HepG2 (cell line): ENCODE results near the gene SLC39A3. TPM values are rescaled to one million over a fixed set of nuclear protein-coding genes. Genes with fewer than 3 reads are reported as not detected.

Source experiments
- CBFB ChIP-seq: sonication (generic); formaldehyde crosslinking; IDR thresholded peaks from 2 replicates; pipeline ENCODE4 v1.4.0; 2020; ENCODE audit warnings: missing genetic modification reagents
- EHMT2 ChIP-seq: fragments of 200-600 bp; sonication (generic); IDR thresholded peaks from 2 replicates; pipeline ENCODE4 v1.7.0; 2017; ENCODE audit warnings: antibody characterized with exemption, low read depth, low read length, borderline replicate concordance
- HDAC2 ChIP-seq: sonication (generic); formaldehyde crosslinking; IDR thresholded peaks from 2 replicates; pipeline ENCODE4 v1.4.0; 2020; ENCODE audit warnings: missing genetic modification reagents
- KDM3A ChIP-seq: IDR thresholded peaks from 2 replicates; pipeline ENCODE4 v1.6.1; 2018; ENCODE audit warnings: low read depth, missing compliant biosample characterization
- KLF16 ChIP-seq, 2 experiments: sonication (generic) in 1 of 2; formaldehyde crosslinking in 1 of 2; IDR thresholded peaks; 2 replicates each; pipeline versions ENCODE4 v1.6.1 to v1.8.0; 2016 to 2023; ENCODE audit warnings: missing genetic modification reagents in 2 of 2, missing compliant biosample characterization in 1 of 2
- MAFG ChIP-seq: sonication (generic); formaldehyde crosslinking; IDR thresholded peaks from 2 replicates; pipeline ENCODE4 v1.5.1; 2020; ENCODE audit warnings: mild to moderate bottlenecking, missing genetic modification reagents
- PRMT3 ChIP-seq: sonication (generic); formaldehyde crosslinking; IDR thresholded peaks from 2 replicates; pipeline ENCODE4 v1.8.1; 2022; ENCODE audit warnings: low read depth, mild to moderate bottlenecking, moderate library complexity, missing genetic modification reagents, borderline replicate concordance
- SRSF1 ChIP-seq: fragments of 200-400 bp; formaldehyde crosslinking; optimal IDR thresholded peaks from 2 replicates; pipeline ENCODE3; 2017; ENCODE audit warnings: mild to moderate bottlenecking, low read depth, low read length, moderate library complexity
- SUZ12 ChIP-seq: fragments of 150-350 bp; IDR thresholded peaks from 2 replicates; pipeline ENCODE4 v1.6.1; 2014; ENCODE audit warnings: low read depth, low read length
- ZC3H13 ChIP-seq: sonication (generic); formaldehyde crosslinking; IDR thresholded peaks from 2 replicates; pipeline ENCODE4 v1.8.1; 2023; ENCODE audit warnings: mild to moderate bottlenecking, missing genetic modification reagents, moderate library complexity
- ZNF556 ChIP-seq: sonication (generic); formaldehyde crosslinking; IDR thresholded peaks from 2 replicates; pipeline ENCODE4 v1.4.0; 2020; ENCODE audit warnings: mild to moderate bottlenecking, missing genetic modification reagents, borderline replicate concordance
- ZNF672 ChIP-seq: sonication (generic); formaldehyde crosslinking; IDR thresholded peaks from 2 replicates; pipeline ENCODE4 v1.8.1; 2022; ENCODE audit warnings: missing genetic modification reagents
- ZNF737 ChIP-seq: sonication (generic); formaldehyde crosslinking; IDR thresholded peaks from 2 replicates; pipeline ENCODE4 v1.5.0; 2020; ENCODE audit warnings: missing genetic modification reagents, mild to moderate bottlenecking, borderline replicate concordance
- polyA plus RNA-seq, 8 experiments: library from polyadenylated mRNA; depleted of rRNA in 3 of 8; stranded (reverse) in 7 of 8; unstranded in 1 of 8; fragments of >200 nt; fragmentation: Illumina TruSeq in 4 of 8; extraction: Trizol in 4 of 8; gene quantifications; 2 replicates each; pipeline versions ENCODE4 v1.2.1 to v1.2.3, GENCODE V29; 2011 to 2016; ENCODE audit warnings: low read depth in 4 of 8, missing spikeins in 1 of 8, mixed read lengths in 1 of 8; ENCODE audit not compliant: insufficient read depth in 1 of 8
- total RNA-seq, 5 experiments: library from RNA; depleted of rRNA; stranded (reverse); fragments of >200 nt; fragmentation: Illumina TruSeq; extraction: Trizol; gene quantifications; 2 replicates each; pipeline ENCODE4 v1.2.3, GENCODE V29; 2016; ENCODE audit warnings: low read depth in 1 of 5
- TF ChIP-seq, protein P1 (sequence below): IDR thresholded peaks from 2 replicates; pipeline ENCODE4 v1.6.1; 2016; ENCODE audit warnings: missing compliant biosample characterization, missing genetic modification reagents, borderline replicate concordance
- TF ChIP-seq, protein P2 (sequence below): sonication (generic); formaldehyde crosslinking; IDR thresholded peaks from 2 replicates; pipeline ENCODE4 v1.4.0; 2020; ENCODE audit warnings: missing genetic modification reagents, borderline replicate concordance
- TF ChIP-seq, protein P3 (sequence below): sonication (generic); formaldehyde crosslinking; IDR thresholded peaks from 2 replicates; pipeline ENCODE4 v1.8.1; 2023; ENCODE audit warnings: mild to moderate bottlenecking, missing genetic modification reagents, borderline replicate concordance
- TF ChIP-seq, protein P4 (sequence below): fragments of 450-650 bp; IDR thresholded peaks from 2 replicates; pipeline ENCODE4 v1.6.1; 2017

SLC39A3 gene
- total and polyA plus RNA-seq, 2 of the 13 experiments (the other 11 are each of a cell fraction or from before 2014, with no cell fraction given), result 33.6 to 41.6 TPM

DNA sequence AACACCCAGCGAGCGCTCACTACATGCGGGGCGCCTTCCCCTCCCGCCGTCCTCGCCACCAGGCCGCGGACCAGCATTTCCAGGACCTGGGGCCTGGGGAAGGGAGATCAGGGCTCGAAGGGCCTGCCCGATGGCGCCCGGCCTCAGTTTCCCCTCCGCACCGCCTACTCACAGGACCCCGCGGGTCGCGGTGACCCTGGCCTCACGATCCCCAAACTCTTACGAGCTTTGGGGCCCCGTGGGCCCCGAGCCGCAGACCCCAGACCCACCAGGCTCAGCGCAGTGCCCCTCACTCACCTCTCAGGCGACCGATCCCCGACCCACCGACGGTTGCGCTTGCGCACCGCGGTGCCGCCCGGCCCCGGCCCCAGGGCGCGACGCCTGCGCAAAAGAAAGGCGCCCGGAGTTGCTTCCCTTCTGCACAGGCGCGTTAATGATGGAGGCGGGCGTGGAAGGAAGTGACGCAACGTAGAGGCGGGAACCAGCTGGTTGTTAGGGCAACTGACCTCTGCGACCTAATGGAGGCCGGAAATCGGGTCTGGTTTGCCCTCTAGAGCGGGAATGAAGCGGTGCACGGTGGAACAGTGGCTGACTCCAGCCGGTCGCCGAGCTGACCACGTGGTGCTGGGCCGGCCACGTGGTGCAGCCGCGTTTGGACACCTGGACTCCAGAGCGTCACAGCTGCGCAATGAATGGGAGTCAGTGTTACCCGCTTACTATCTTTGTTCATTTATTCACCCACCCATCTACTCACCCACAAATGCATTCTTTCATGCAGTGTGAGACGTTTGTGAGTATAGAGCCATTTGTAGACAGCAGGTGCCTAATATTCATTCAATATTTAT lies 43.3 kb upstream of the SLC39A3 start, which contains the start of gene SGTA (continued):
- TF ChIP-seq PRMT3 (peak; percentile 98; the same call in 1 of the 2 replicates), ZNF672 (CRISPR knock-in tag) (0 out of 2 replicates have a peak, but pooled peaks have one; percentile 31), HDAC2 (CRISPR knock-in tag) (peak; percentile 76), ZNF737 (CRISPR knock-in tag) (no peak), CBFB (CRISPR knock-in tag) (peak; percentile 65; the same call in 1 of the 2 replicates), ZNF556 (CRISPR knock-in tag) (peak; percentile 83; the same call in 1 of the 2 replicates), SUZ12 (no peak), EHMT2 (no peak), ZC3H13 (CRISPR knock-in tag) (peak; percentile 97), MAFG (CRISPR knock-in tag) (no peak), SRSF1 (no peak), KLF16 (CRISPR knock-in tag; IDR thresholded peaks at IDR 0.05) (peak in 1 of 2 experiments; percentile 94; a peak in 2 of 4 replicates), KDM3A (CRISPR knock-in tag) (peak; percentile 70)
- TF ChIP-seq, protein P1, sequence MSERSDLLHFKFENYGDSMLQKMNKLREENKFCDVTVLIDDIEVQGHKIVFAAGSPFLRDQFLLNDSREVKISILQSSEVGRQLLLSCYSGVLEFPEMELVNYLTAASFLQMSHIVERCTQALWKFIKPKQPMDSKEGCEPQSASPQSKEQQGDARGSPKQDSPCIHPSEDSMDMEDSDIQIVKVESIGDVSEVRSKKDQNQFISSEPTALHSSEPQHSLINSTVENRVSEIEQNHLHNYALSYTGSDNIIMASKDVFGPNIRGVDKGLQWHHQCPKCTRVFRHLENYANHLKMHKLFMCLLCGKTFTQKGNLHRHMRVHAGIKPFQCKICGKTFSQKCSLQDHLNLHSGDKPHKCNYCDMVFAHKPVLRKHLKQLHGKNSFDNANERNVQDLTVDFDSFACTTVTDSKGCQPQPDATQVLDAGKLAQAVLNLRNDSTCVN (CRISPR knock-in tag), result peak; percentile 95
- TF ChIP-seq, protein P2, sequence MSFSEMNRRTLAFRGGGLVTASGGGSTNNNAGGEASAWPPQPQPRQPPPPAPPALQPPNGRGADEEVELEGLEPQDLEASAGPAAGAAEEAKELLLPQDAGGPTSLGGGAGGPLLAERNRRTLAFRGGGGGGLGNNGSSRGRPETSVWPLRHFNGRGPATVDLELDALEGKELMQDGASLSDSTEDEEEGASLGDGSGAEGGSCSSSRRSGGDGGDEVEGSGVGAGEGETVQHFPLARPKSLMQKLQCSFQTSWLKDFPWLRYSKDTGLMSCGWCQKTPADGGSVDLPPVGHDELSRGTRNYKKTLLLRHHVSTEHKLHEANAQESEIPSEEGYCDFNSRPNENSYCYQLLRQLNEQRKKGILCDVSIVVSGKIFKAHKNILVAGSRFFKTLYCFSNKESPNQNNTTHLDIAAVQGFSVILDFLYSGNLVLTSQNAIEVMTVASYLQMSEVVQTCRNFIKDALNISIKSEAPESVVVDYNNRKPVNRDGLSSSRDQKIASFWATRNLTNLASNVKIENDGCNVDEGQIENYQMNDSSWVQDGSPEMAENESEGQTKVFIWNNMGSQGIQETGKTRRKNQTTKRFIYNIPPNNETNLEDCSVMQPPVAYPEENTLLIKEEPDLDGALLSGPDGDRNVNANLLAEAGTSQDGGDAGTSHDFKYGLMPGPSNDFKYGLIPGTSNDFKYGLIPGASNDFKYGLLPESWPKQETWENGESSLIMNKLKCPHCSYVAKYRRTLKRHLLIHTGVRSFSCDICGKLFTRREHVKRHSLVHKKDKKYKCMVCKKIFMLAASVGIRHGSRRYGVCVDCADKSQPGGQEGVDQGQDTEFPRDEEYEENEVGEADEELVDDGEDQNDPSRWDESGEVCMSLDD, result peak; percentile 90
- TF ChIP-seq, protein P3, sequence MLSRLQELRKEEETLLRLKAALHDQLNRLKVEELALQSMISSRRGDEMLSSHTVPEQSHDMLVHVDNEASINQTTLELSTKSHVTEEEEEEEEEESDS (CRISPR knock-in tag), result peak; percentile 74; the same call in 1 of the 2 replicates
- TF ChIP-seq, protein P4, sequence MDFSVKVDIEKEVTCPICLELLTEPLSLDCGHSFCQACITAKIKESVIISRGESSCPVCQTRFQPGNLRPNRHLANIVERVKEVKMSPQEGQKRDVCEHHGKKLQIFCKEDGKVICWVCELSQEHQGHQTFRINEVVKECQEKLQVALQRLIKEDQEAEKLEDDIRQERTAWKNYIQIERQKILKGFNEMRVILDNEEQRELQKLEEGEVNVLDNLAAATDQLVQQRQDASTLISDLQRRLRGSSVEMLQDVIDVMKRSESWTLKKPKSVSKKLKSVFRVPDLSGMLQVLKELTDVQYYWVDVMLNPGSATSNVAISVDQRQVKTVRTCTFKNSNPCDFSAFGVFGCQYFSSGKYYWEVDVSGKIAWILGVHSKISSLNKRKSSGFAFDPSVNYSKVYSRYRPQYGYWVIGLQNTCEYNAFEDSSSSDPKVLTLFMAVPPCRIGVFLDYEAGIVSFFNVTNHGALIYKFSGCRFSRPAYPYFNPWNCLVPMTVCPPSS, result no peak
